NT2/D1 (cell line): ENCODE measurements around the gene BRME1.

Experiments
- YY1 ChIP-seq: IDR thresholded peaks from 2 replicates; pipeline ENCODE4 v1.6.1; 2011; ENCODE audit not compliant: insufficient read length, insufficient read depth
- ZNF274 ChIP-seq: IDR thresholded peaks from 2 replicates; pipeline ENCODE4 v1.6.1; 2011; ENCODE audit warnings: mild to moderate bottlenecking, low read depth, low read length

- TF ChIP-seq YY1, result no peak
- no peak for TF ChIP-seq ZNF274
Observed at GRCh38 chr19:13870873-13871272, 35.0 kb downstream of the BRME1 start.
